SK-N-SH (cell line): ENCODE data around the gene CRTC2. TPM values are rescaled to one million over a fixed set of nuclear protein-coding genes. Genes with fewer than 3 reads are reported as not detected.
A peak's percentile ranks its signal among the peaks of the same experiment; 100 is the strongest.

ENCODE experiments used
- CTCF ChIA-PET: fragments of 300-600, 350-600 bp; formaldehyde crosslinking; extraction: SDS; loops from one replicate; lab custom pipeline; 2021; lab: Yijun Ruan, JAX
- POLR2A ChIA-PET: fragments of 350-600 bp; sonication (Branson Sonifier 250); formaldehyde crosslinking; extraction: SDS; loops from one replicate; lab custom pipeline; 2020; ENCODE audit warnings: antibody characterized with exemption, inconsistent platforms; lab: Yijun Ruan, JAX
- DNase-seq: peaks from one replicate; pipeline ENCODE4 v3.0.0; 2012
- H2AFZ ChIP-seq: fragments of 200-600 bp; sonication (generic); 2 replicates; pipeline ENCODE4 v1.8.1; 2016; ENCODE audit warnings: antibody characterized with exemption, mild to moderate bottlenecking, low read depth
- H3F3A ChIP-seq: fragments of 200-600 bp; sonication (generic); replicated peaks from 2 replicates; pipeline ENCODE3; 2016; ENCODE audit warnings: antibody characterized with exemption, mild to moderate bottlenecking; ENCODE audit not compliant: insufficient read depth
- H3K27ac ChIP-seq, 2 experiments: fragments of 200-500 bp in 1 of 2; fragments of 200-600 bp in 1 of 2; sonication (Bioruptor generic) in 1 of 2; sonication (generic), shearing (Covaris generic) in 1 of 2; 2 replicates each; pipeline versions ENCODE4 v1.5.1 to v1.6.1; 2014 to 2016; ENCODE audit warnings: low read depth in 2 of 2, inconsistent platforms in 1 of 2, low read length in 1 of 2, mild to moderate bottlenecking in 1 of 2, mixed read lengths in 1 of 2
- H3K27me3 ChIP-seq: fragments of 200-600 bp; sonication (generic), shearing (Covaris generic); 2 replicates; pipeline ENCODE4 v1.6.1; 2016; ENCODE audit warnings: mixed run types; ENCODE audit not compliant: insufficient read depth
- H3K36me3 ChIP-seq, 2 experiments: fragments of 200-500 bp in 1 of 2; fragments of 200-600 bp in 1 of 2; sonication (Bioruptor generic) in 1 of 2; sonication (generic) in 1 of 2; replicated peaks in 1 of 2; 2 replicates each; pipeline versions ENCODE3 to v1.5.1; 2014 to 2016; ENCODE audit warnings: low read length in 1 of 2, mild to moderate bottlenecking in 1 of 2; ENCODE audit not compliant: insufficient read depth in 2 of 2, control insufficient read depth in 1 of 2
- H3K4me1 ChIP-seq, 2 experiments: fragments of 200-500 bp in 1 of 2; fragments of 200-600 bp in 1 of 2; sonication (Bioruptor generic) in 1 of 2; sonication (generic), shearing (Covaris generic) in 1 of 2; 2 replicates each; pipeline versions ENCODE4 v1.5.1 to v1.6.1; 2014 to 2016; ENCODE audit warnings: low read depth in 1 of 2, low read length in 1 of 2, mixed run types in 1 of 2; ENCODE audit not compliant: insufficient read depth in 2 of 2, control insufficient read depth in 1 of 2
- H3K4me2 ChIP-seq: fragments of 200-600 bp; sonication (generic), shearing (Covaris generic); 2 replicates; pipeline ENCODE4 v1.6.1; 2017; ENCODE audit warnings: mixed run types
- H3K4me3 ChIP-seq, 2 experiments: fragments of 200-500 bp in 1 of 2; fragments of 200-600 bp in 1 of 2; sonication (Bioruptor generic) in 1 of 2; sonication (generic), shearing (Covaris generic) in 1 of 2; 2 replicates each; pipeline versions ENCODE4 v1.5.1 to v1.8.1; 2014 to 2016; ENCODE audit warnings: low read depth in 2 of 2, inconsistent platforms in 1 of 2, low read length in 1 of 2, mild to moderate bottlenecking in 1 of 2, mixed read lengths in 1 of 2, moderate library complexity in 1 of 2
- H3K79me2 ChIP-seq: fragments of 200-600 bp; sonication (generic); 2 replicates; pipeline ENCODE4 v1.8.1; 2017; ENCODE audit warnings: mild to moderate bottlenecking; ENCODE audit not compliant: insufficient read depth
- H3K9ac ChIP-seq: fragments of 200-600 bp; sonication (generic); 2 replicates; pipeline ENCODE4 v1.6.1; 2017; ENCODE audit warnings: mixed run types
- H3K9me2 ChIP-seq: fragments of 200-600 bp; sonication (generic); 2 replicates; pipeline ENCODE4 v1.6.1; 2017; ENCODE audit warnings: mixed run types
- H3K9me3 ChIP-seq: fragments of 200-600 bp; sonication (generic); 2 replicates; pipeline ENCODE4 v1.6.1; 2017; ENCODE audit warnings: mixed run types, mild to moderate bottlenecking, moderate library complexity
- H4K20me1 ChIP-seq: fragments of 200-600 bp; sonication (generic); 2 replicates; pipeline ENCODE4 v1.6.1; 2017; ENCODE audit warnings: mild to moderate bottlenecking, mixed run types; ENCODE audit not compliant: insufficient read depth
- CTCF ChIP-seq: fragments of 200-600 bp; sonication (generic); IDR thresholded peaks from 2 replicates; pipeline ENCODE4 v1.6.1; 2017; ENCODE audit warnings: antibody characterized with exemption, mild to moderate bottlenecking, moderate library complexity
- EP300 ChIP-seq, 2 experiments: IDR thresholded peaks; 2 replicates each; pipeline versions ENCODE4 v1.4.0 to v1.6.1; 2012; ENCODE audit warnings: borderline replicate concordance in 1 of 2, low read depth in 1 of 2, low read length in 1 of 2
- GABPA ChIP-seq: IDR thresholded peaks from 2 replicates; pipeline ENCODE4 v1.4.0; 2012; ENCODE audit warnings: low read depth, mild to moderate bottlenecking
- JUND ChIP-seq: IDR thresholded peaks from 2 replicates; pipeline ENCODE4 v1.4.0; 2012
- MXI1 ChIP-seq: IDR thresholded peaks from 2 replicates; pipeline ENCODE4 v1.6.1; 2012; ENCODE audit warnings: mild to moderate bottlenecking, low read depth, low read length, improper control_type of control experiment
- NFIC ChIP-seq: IDR thresholded peaks from 2 replicates; pipeline ENCODE4 v1.4.0; 2012; ENCODE audit warnings: borderline replicate concordance
- PBX3 ChIP-seq: IDR thresholded peaks from 2 replicates; pipeline ENCODE4; 2012
- REST ChIP-seq: IDR thresholded peaks from 2 replicates; pipeline ENCODE4 v1.6.1; 2012; ENCODE audit warnings: mild to moderate bottlenecking, low read depth, low read length, moderate library complexity
- SIN3A ChIP-seq: IDR thresholded peaks from 2 replicates; pipeline ENCODE4 v1.6.1; 2012; ENCODE audit warnings: low read depth, mild to moderate bottlenecking, low read length, moderate library complexity, borderline replicate concordance
- TAF1 ChIP-seq: IDR thresholded peaks from 2 replicates; pipeline ENCODE4 v1.6.1; 2012; ENCODE audit warnings: low read depth, mild to moderate bottlenecking, low read length, moderate library complexity, borderline replicate concordance
- USF1 ChIP-seq: IDR thresholded peaks from 2 replicates; pipeline ENCODE4 v1.4.0; 2012; ENCODE audit warnings: low read depth, borderline replicate concordance
- YY1 ChIP-seq: IDR thresholded peaks from 2 replicates; pipeline ENCODE4 v1.4.0; 2012; ENCODE audit warnings: low read depth, mild to moderate bottlenecking
- WGBS: methylation state at CpG from one replicate; pipeline ENCODE4 v1.1.6; 2017; ENCODE audit warnings: low lambda C conversion rate; 5-methylcytosine and 5-hydroxymethylcytosine counted together
- polyA plus RNA-seq, 3 experiments: library from polyadenylated mRNA; depleted of rRNA; stranded (reverse); fragments of >200 nt; gene quantifications; 2 replicates each; pipeline ENCODE4 v1.2.3, GENCODE V29; 2012

Gene CRTC2
- polyA plus RNA-seq, 1 of the 3 experiments (the other 2 are of a cell fraction), result 25.5 TPM

GRCh38 chr1:153945795-153946621 lies 12.4 kb downstream of the CRTC2 start:
- Histone ChIP-seq H3K9me2 (no peaks in the 10 kb centered on the region), H3K4me1 (peaks cover 3 to 17% of the 10 kb centered on the region in 2 experiments; a peak in 2 of 4 replicates), H3K27me3 (no peaks in the 10 kb centered on the region), H3K27ac (peak overlapping the region; percentile 60 to 89), H4K20me1 (no peaks in the 10 kb centered on the region), H3K9ac (peak overlapping the region; percentile 80), H3F3A (peaks cover 8% of the 10 kb centered on the region), H2AFZ (peak overlapping the region; percentile 44; the same call in 1 of the 2 replicates), H3K79me2 (peaks cover 30% of the 10 kb centered on the region), H3K9me3 (no peaks in the 10 kb centered on the region), H3K36me3 (peaks cover 16 to 50% of the 10 kb centered on the region in 2 experiments), H3K4me2 (peak overlapping the region; percentile 95), H3K4me3 (peak overlapping the region; percentile 85 to 91)
- peak; percentile 79 for TF ChIP-seq MXI1
- no peak for TF ChIP-seq YY1
- no peak for TF ChIP-seq REST
- TF ChIP-seq USF1, result peak; percentile 75
- 0 out of 2 replicates have a peak, but pooled peaks have one; percentile 31 for TF ChIP-seq SIN3A
- TF ChIP-seq JUND, result no peak
- peak; percentile 57 for TF ChIP-seq GABPA
- POLR2A ChIA-PET, result interaction anchor here (0.6 to 1.9 kb wide), 9 partner anchors 9 to 68 kb away, joined by 3 to 9 read pairs (median 4); partner anchors contain the start of genes CREB3L4, CRTC2, RPS27 and SLC39A1
- DNase-seq, result peak; percentile 88
- CTCF ChIA-PET, result interaction anchor here (0.7 to 5.1 kb wide), 43 partner anchors 8 to 203 kb away, joined by 3 to 51 read pairs (median 4); partner anchors contain the start of genes CREB3L4, CRTC2, GATAD2B and JTB
- under 1% methylated on average over 37 of the region's 95 CpGs for WGBS

- peak; percentile 49 for DNase-seq
Measured at GRCh38 chr1:153945131-153945794, 13.1 kb downstream of the CRTC2 start.

More at GRCh38 chr1:153945131-153945794, 13.1 kb downstream of the CRTC2 start:
- WGBS, result 63% methylated on average over 9 of the region's 12 CpGs
- peaks cover 10 to 50% of the 10 kb centered on the region in 2 experiments for H3K36me3 ChIP-seq
- peaks cover 7% of the 10 kb centered on the region for H3F3A ChIP-seq
- H3K4me2 ChIP-seq, result peak overlapping the region; percentile 95
- TF ChIP-seq EP300 (IDR thresholded peaks at IDR 0.05; ENCODE audit: borderline replicate concordance in 1 of 2, low read depth in 1 of 2, low read length in 1 of 2) (no peak), CTCF (no peak), PBX3 (no peak), JUND (no peak), NFIC (no peak), TAF1 (no peak)
- TF ChIP-seq, all 33 proteins: peak for 0
- Histone ChIP-seq H3K9me2 (no peaks in the 10 kb centered on the region), H2AFZ (peak overlapping the region; percentile 44), H3K9ac (peak overlapping the region; percentile 80), H3K4me3 (peak overlapping the region; percentile 85 to 91), H3K4me1 (peaks cover 3 to 17% of the 10 kb centered on the region in 2 experiments; a peak in 2 of 4 replicates), H3K79me2 (peaks cover 30% of the 10 kb centered on the region), H3K9me3 (no peaks in the 10 kb centered on the region), H3K27me3 (no peaks in the 10 kb centered on the region), H3K27ac (peak overlapping the region; percentile 60 to 89), H4K20me1 (no peaks in the 10 kb centered on the region)
- POLR2A ChIA-PET, result interaction anchor here (0.6 to 1.9 kb wide), 3 partner anchors 45 to 67 kb away, joined by 3 to 9 read pairs (median 3); partner anchors contain the start of gene RPS27
- CTCF ChIA-PET, result interaction anchor here (0.7 to 5.1 kb wide), 24 partner anchors 11 to 151 kb away, joined by 3 to 51 read pairs (median 7); partner anchors contain the start of genes CREB3L4, CRTC2, GATAD2B and JTB
